IMR-90 (cell line): ENCODE data around the gene SPG11. TPM values are rescaled to one million over a fixed set of nuclear protein-coding genes. Genes with fewer than 3 reads are reported as not detected.

Source experiments
- ATAC-seq: fragments of 200-7000 bp; cut with Tn5 transposase; 2 replicates; pipeline ENCODE4 v1.9.1; 2020; ENCODE audit warnings: low read depth, mild to moderate bottlenecking, moderate library complexity
- BruUV-seq: library from RNA; stranded (reverse); fragments of 400-500 nt; replicated peaks from 2 replicates; lab custom pipeline; 2021; lab: Mats Ljungman, UMichigan
- CTCF ChIA-PET: fragments of 300-600 bp; formaldehyde crosslinking; extraction: SDS; loops from one replicate; lab custom pipeline; 2021; ENCODE audit warnings: antibody characterized with exemption; lab: Yijun Ruan, JAX
- POLR2A ChIA-PET: fragments of 300-600 bp; sonication (Branson Sonifier 250); formaldehyde crosslinking; loops from one replicate; lab custom pipeline; 2022; ENCODE audit warnings: antibody characterized with exemption; ENCODE audit not compliant: unreplicated experiment; lab: Charles Lee
- DNase-seq: peaks from one replicate; pipeline ENCODE4 v3.0.0; 2013
- H2AFZ ChIP-seq: replicated peaks from 2 replicates; pipeline ENCODE3; 2013; ENCODE audit warnings: low read length, mild to moderate bottlenecking; ENCODE audit not compliant: poor library complexity
- H2AK5ac ChIP-seq: 2 replicates; pipeline ENCODE4 v1.6.1; 2013; ENCODE audit warnings: low read depth, low read length, inconsistent platforms
- H2AK9ac ChIP-seq: replicated peaks from 2 replicates; pipeline ENCODE3; 2013; ENCODE audit warnings: mild to moderate bottlenecking, low read depth, low read length, moderate library complexity; ENCODE audit not compliant: poor library complexity
- H2BK120ac ChIP-seq: 2 replicates; pipeline ENCODE4 v1.6.1; 2013; ENCODE audit warnings: low read depth, low read length, inconsistent platforms
- H2BK15ac ChIP-seq: 3 replicates; pipeline ENCODE4 v1.6.1; 2013; ENCODE audit warnings: low read depth, low read length, inconsistent platforms
- H2BK20ac ChIP-seq: 2 replicates; pipeline ENCODE4 v1.6.1; 2013; ENCODE audit warnings: low read depth, mild to moderate bottlenecking, inconsistent platforms, low read length, moderate library complexity
- H2BK5ac ChIP-seq: 2 replicates; pipeline ENCODE4 v1.6.1; 2013; ENCODE audit warnings: mild to moderate bottlenecking, low read depth, low read length, inconsistent platforms; ENCODE audit not compliant: poor library complexity, severe bottlenecking
- H3K14ac ChIP-seq: replicated peaks from 2 replicates; pipeline ENCODE4 v1.6.1; 2013; ENCODE audit warnings: low read depth, low read length, inconsistent platforms
- H3K18ac ChIP-seq: 2 replicates; pipeline ENCODE4 v1.6.1; 2013; ENCODE audit warnings: low read depth, low read length, control low read depth
- H3K23ac ChIP-seq: 2 replicates; pipeline ENCODE4 v1.6.1; 2013; ENCODE audit warnings: low read depth, low read length, inconsistent platforms
- H3K27ac ChIP-seq: 2 replicates; pipeline ENCODE4 v1.5.1; 2013; ENCODE audit warnings: mild to moderate bottlenecking, control low read depth, low read length; ENCODE audit not compliant: insufficient read depth
- H3K27me3 ChIP-seq: 2 replicates; pipeline ENCODE4 v1.6.1; 2013; ENCODE audit warnings: low read length; ENCODE audit not compliant: control insufficient read depth, insufficient read depth
- H3K36me3 ChIP-seq: 2 replicates; pipeline ENCODE4 v1.6.1; 2013; ENCODE audit warnings: low read length, mixed read lengths; ENCODE audit not compliant: control insufficient read depth, insufficient read depth
- H3K4ac ChIP-seq: 2 replicates; pipeline ENCODE4 v1.6.1; 2013; ENCODE audit warnings: low read depth, low read length, inconsistent platforms
- H3K4me1 ChIP-seq: 2 replicates; pipeline ENCODE4 v1.6.1; 2013; ENCODE audit warnings: low read length, mixed read lengths; ENCODE audit not compliant: control insufficient read depth, insufficient read depth
- H3K4me2 ChIP-seq: 2 replicates; pipeline ENCODE4 v1.6.1; 2013; ENCODE audit warnings: low read depth, mild to moderate bottlenecking, control low read depth, low read length, moderate library complexity
- H3K4me3 ChIP-seq: 2 replicates; pipeline ENCODE4 v1.5.1; 2013; ENCODE audit warnings: low read depth, mild to moderate bottlenecking, control low read depth, low read length, moderate library complexity; ENCODE audit not compliant: insufficient read depth
- H3K56ac ChIP-seq: 2 replicates; pipeline ENCODE4 v1.6.1; 2013; ENCODE audit warnings: low read length, inconsistent platforms; ENCODE audit not compliant: insufficient read depth; ENCODE audit errors: extremely low read depth
- H3K79me1 ChIP-seq, 2 experiments: 2 replicates each; pipeline ENCODE4 v1.6.1; 2013; ENCODE audit warnings: low read length in 2 of 2, inconsistent platforms in 1 of 2, low read depth in 1 of 2
- H3K9ac ChIP-seq: 2 replicates; pipeline ENCODE4 v1.6.1; 2013; ENCODE audit warnings: low read depth, low read length, control low read depth
- H3K9me1 ChIP-seq: 2 replicates; pipeline ENCODE4 v1.6.1; 2013; ENCODE audit warnings: low read length, inconsistent platforms; ENCODE audit not compliant: insufficient read depth
- H3K9me3 ChIP-seq: 2 replicates; pipeline ENCODE4 v1.6.1; 2013; ENCODE audit warnings: low read length; ENCODE audit not compliant: control insufficient read depth, insufficient read depth
- H4K20me1 ChIP-seq: 2 replicates; pipeline ENCODE4 v1.6.1; 2013; ENCODE audit warnings: low read length, inconsistent platforms; ENCODE audit not compliant: insufficient read depth
- H4K5ac ChIP-seq: 2 replicates; pipeline ENCODE4 v1.6.1; 2013; ENCODE audit warnings: mild to moderate bottlenecking, low read depth, low read length, control low read depth
- H4K8ac ChIP-seq, 2 experiments: 2 replicates each; pipeline ENCODE4 v1.6.1; 2013; ENCODE audit warnings: low read depth in 2 of 2, low read length in 2 of 2, control low read depth in 1 of 2, inconsistent platforms in 1 of 2
- H4K91ac ChIP-seq: 2 replicates; pipeline ENCODE4 v1.6.1; 2013; ENCODE audit warnings: low read depth, low read length, inconsistent platforms; ENCODE audit not compliant: insufficient read depth
- MAFK ChIP-seq: IDR thresholded peaks from 2 replicates; pipeline ENCODE4 v1.6.1; 2012; ENCODE audit warnings: low read depth, low read length, improper control_type of control experiment
- NFE2L2 ChIP-seq: fragments of 150-350 bp; IDR thresholded peaks from 2 replicates; pipeline ENCODE4 v1.6.1; 2016; ENCODE audit warnings: low read depth, mild to moderate bottlenecking, low read length
- USF2 ChIP-seq: fragments of 150-350 bp; IDR thresholded peaks from 2 replicates; pipeline ENCODE4 v1.6.1; 2017; ENCODE audit warnings: mild to moderate bottlenecking, antibody characterized with exemption, low read length, low read depth
- WGBS, 2 experiments: methylation state at CpG; one replicate each; pipeline versions ENCODE4 v1.1.5 to v1.1.7; 2013; ENCODE audit warnings: missing lambda C conversion rate in 2 of 2; ENCODE audit not compliant: insufficient read length in 1 of 2; ENCODE audit errors: extremely low coverage in 2 of 2; 5-methylcytosine and 5-hydroxymethylcytosine counted together
- dilution Hi-C: fragments of 300-500 bp; cut with HindIII; formaldehyde crosslinking; loops from one replicate; pipeline ENCODE4 v1.14.3; 2018; ENCODE audit warnings: low sequenced_read_pairs; ENCODE audit not compliant: unreplicated experiment
- in situ Hi-C: fragments of 300-500 bp; cut with MboI; formaldehyde crosslinking; loops from 3 replicates; pipeline ENCODE4 v1.14.3; 2019; ENCODE audit warnings: low sequenced_read_pairs, inconsistent platforms, mixed read lengths
- intact Hi-C: fragments of 100-400 bp; cut with micrococcal nuclease; formaldehyde crosslinking; loops from 2 replicates; pipeline ENCODE4 v1.10.0; 2022
- polyA plus RNA-seq, 3 experiments: library from polyadenylated mRNA; depleted of rRNA; stranded (reverse); fragments of >200 nt; gene quantifications; 2 replicates each; pipeline ENCODE4 v1.2.3, GENCODE V29; 2012; ENCODE audit warnings: low replicate concordance in 1 of 3
- total RNA-seq: library from RNA; depleted of rRNA; stranded (reverse); fragments of >200 nt; gene quantifications from 2 replicates; pipeline ENCODE4 v1.2.3, GENCODE V29; 2012

The SPG11 gene
- total and polyA plus RNA-seq, 2 of the 4 experiments (the other 2 are of a cell fraction) = 30.8 to 32.6 TPM

GRCh38 chr15:44525018-44525417 is 138.4 kb downstream of the SPG11 start:
- dilution Hi-C loops (no loop called here), in situ Hi-C loops (no loop called here), intact Hi-C loops (no loop called here)
- no CpG with 5 or more reads among the region's 1 CpG for WGBS, 2 experiments
- Histone ChIP-seq H2AK5ac (no peak overlapping the region), H3K36me3 (peaks cover 18% of the 10 kb centered on the region), H4K20me1 (peaks cover 3% of the 10 kb centered on the region; the same call in 1 of the 2 replicates), H2BK5ac (no peak overlapping the region), H2BK15ac (no peak overlapping the region), H3K27ac (no peak overlapping the region), H3K27me3 (no peaks in the 10 kb centered on the region), H4K8ac (no peak overlapping the region), H3K14ac (no peak overlapping the region), H3K56ac (no peak overlapping the region), H3K4ac (no peak overlapping the region), H3K9me3 (no peaks in the 10 kb centered on the region), H2AFZ (no peak overlapping the region), H3K18ac (no peak overlapping the region), H3K4me1 (no peaks in the 10 kb centered on the region), H3K4me2 (no peak overlapping the region), H4K5ac (no peak overlapping the region), H4K91ac (no peak overlapping the region), H3K79me1 (peaks cover 10 to 23% of the 10 kb centered on the region in 2 experiments), H3K9ac (no peak overlapping the region), H2BK120ac (no peak overlapping the region), H3K23ac (0 out of 2 replicates have a peak overlapping the region, but pooled peaks have one; percentile 34), H3K4me3 (no peak overlapping the region), H2AK9ac (no peak overlapping the region), H3K9me1 (no peaks in the 10 kb centered on the region; the same call in 1 of the 2 replicates), H2BK20ac (no peak overlapping the region)
- no TSS peak for BruUV-seq
- ChIA-PET CTCF (no interaction called here), POLR2A (no interaction called here)
- TF ChIP-seq NFE2L2 (no peak), USF2 (no peak), MAFK (no peak)
- ATAC-seq = peak; percentile 50
- DNase-seq = no peak
